ENCODE results near the gene G6PD.
A peak's percentile ranks its signal among the peaks of the same experiment; 100 is the strongest.
"Not testable (repeated sequence)": the region's sequence is repeated elsewhere in the genome, so short reads cannot be mapped to it uniquely, and the experiment has no call there.

Gene G6PD

DNA sequence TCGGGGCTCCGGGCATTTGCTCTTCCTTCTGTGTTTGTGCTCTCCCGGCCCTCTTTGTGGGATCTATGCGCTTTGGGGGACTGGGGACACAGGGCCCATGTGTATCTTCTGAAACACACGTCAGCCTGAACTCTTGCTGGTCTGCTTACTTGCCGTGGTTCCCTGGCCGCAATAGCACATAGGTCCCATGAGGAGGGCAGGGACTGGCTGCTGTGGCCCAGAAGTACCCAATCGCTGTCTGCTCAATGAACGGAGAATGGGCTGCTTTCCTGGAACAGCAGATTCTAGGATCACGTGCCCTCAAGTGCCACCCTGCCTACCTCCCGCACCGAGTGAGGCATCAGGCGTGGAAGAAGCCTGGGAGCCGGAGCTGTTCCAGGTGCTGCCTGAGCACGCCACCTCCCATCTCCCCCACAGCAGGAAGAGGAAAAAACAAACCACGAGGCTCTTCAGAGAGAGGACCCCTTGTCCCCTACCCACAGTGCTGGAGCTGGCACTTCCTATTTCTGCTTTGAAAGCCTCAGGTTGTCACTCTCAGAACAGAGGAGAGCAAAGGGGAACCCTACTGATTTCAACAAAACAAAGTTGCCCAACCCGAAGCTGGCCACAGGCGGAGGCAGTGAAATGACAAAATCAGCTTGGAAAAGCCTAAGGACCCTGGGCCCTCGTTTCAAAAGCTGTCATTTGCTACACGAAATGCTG is 3.8 kb downstream of the G6PD start:
- peak; percentile 82 for DNase-seq

- peak; percentile 95 for DNase-seq
These were observed 4.5 kb downstream of the G6PD start for GRCh38 chrX:154541896-154542722.

DNA sequence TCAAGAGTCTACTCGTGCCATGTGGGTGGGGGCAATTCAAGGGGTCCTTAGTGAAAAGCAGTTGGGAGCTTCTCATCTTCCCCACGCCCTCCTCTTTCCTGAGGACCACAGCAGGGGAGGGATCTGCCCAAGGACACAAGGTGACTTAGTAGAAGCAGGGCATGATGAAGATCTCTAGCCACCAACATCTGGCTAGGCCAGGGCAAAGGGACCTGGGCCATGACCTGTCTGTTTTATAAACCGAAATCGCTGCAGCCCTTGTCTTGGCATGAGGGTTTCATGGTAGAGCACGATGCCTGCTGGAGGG is 5.1 kb downstream of the G6PD start:
- no peak for DNase-seq

- no peak for DNase-seq
These were observed 5.6 kb downstream of the G6PD start for GRCh38 chrX:154540897-154541535.

- not testable (repeated sequence) for DNase-seq
These were observed 6.3 kb downstream of the G6PD start for GRCh38 chrX:154540365-154540764.

- no peak for DNase-seq
These were observed 7.6 kb downstream of the G6PD start for GRCh38 chrX:154539077-154539476.

DNA sequence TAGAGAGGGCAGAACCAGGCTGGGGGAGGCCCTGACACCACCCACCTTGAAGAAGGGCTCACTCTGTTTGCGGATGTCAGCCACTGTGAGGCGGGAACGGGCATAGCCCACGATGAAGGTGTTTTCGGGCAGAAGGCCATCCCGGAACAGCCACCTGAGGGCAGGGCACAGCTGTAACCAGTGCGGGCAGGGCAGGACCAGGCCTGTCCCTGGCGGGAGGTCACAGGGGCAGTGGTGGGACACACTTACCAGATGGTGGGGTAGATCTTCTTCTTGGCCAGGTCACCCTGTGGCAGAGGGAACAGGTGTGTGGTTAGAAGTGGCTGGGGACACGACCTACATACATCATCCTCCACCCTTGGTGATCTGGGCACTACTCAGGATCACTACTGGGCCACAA is 10.8 kb downstream of the G6PD start:
- DNase-seq = no peak

DNA sequence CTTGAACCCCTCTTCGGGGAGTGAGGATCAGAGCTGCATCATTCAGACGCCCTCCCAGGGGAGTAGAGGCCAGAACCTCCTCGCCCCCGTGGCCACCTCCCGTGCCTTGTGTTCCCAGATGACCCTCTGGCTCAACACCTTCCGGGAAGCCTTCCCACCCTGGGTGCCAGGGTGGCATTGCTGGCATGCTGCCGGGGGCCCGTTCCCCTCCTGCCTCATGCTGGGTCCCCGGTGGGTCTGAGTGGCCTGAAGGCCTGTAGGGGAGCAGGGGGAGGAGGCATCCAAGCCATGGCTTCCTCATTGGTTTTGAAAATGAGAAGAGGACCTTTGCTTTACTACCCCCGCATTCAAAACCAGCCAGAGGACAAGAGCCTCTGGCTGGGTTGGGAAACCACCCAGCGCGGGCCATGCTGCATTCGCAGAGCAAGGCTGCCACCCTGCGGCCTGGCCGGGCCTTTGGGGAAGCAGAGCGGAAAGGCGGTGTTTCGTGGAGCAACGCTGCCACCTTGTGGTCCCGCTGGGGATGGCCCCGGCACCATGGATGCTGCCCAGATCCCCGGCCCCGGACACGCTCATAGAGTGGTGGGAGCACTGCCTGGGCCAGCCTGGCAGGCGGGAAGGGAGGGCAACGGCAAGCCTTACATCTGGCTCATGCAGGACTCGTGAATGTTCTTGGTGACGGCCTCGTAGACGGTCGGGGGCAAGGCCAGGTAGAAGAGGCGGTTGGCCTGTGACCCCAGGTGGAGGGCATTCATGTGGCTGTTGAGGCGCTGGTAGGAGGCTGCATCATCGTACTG is 11.9 kb downstream of the G6PD start:
- peak; percentile 93 for DNase-seq

DNA sequence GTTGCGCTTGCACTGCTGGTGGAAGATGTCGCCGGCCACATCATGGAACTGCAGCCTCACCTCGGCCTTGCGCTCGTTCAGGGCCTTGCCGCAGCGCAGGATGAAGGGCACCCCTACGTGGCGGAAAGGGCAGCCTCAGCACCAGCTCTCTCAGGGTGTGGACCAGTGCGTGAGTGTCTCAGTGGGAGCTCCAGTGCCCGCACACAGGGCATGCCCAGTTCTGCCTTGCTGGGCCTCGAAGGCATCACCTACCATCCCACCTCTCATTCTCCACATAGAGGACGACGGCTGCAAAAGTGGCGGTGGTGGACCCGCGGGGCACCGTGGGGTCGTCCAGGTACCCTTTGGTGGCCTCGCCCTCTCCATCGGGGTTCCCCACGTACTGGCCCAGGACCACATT is 14.0 kb downstream of the G6PD start:
- DNase-seq = no peak

- no peak for DNase-seq
These were observed 15.0 kb downstream of the G6PD start for GRCh38 chrX:154531626-154532025.

GRCh38 chrX:154530286-154530685 is 16.4 kb downstream of the G6PD start:
- no peak for DNase-seq

- no peak for DNase-seq
These were observed 17.4 kb downstream of the G6PD start for GRCh38 chrX:154529206-154529612.

GRCh38 chrX:154526901-154527675 is 19.6 kb downstream of the G6PD start:
- DNase-seq = peak; percentile 90

DNA sequence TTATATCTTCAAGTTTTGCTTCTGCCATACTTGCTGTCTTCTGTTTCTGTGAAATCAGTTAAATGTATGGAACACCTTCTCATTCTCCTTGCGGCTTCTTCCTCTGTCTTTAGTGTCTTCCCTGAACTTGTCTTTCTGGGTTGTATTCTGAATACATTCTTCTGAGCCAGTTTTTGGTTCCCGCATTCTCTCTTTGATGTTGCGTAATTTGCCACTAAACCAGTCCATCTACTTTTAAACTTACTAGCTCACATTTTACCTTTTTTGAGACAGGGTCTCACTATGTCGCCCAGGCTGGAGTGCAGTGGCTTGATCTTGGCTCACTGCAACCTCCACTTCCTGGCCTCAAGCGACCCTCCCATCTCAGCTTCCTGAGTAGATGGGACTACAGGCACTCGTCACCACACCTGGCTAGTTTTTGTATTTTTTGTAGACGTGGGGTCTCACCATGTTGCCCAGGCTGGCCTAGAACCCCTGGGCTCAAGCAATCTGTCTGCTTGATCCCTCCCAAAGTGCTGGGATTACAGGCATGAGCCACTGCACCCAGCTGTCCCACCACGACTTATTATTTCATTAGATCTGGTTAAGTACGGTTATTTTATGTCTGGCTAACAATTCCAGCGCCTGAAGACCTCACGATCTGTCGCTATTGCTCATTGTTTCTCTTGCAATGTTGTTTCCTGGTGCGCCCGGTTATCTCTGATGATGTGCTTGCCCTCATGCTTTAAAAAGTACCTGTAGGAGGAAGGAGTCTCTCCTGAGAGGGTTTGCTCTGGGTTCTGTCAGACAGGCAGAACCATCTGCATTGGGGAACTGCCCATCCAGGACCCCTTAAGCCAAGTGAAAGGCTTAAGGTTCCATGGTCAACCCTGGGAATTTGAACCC is 20.8 kb downstream of the G6PD start:
- DNase-seq = no peak

- DNase-seq = peak; percentile 42
These were observed 27.3 kb downstream of the G6PD start for GRCh38 chrX:154519389-154519788.

- no peak for DNase-seq
These were observed 29.4 kb downstream of the G6PD start for GRCh38 chrX:154517101-154517781.

DNA sequence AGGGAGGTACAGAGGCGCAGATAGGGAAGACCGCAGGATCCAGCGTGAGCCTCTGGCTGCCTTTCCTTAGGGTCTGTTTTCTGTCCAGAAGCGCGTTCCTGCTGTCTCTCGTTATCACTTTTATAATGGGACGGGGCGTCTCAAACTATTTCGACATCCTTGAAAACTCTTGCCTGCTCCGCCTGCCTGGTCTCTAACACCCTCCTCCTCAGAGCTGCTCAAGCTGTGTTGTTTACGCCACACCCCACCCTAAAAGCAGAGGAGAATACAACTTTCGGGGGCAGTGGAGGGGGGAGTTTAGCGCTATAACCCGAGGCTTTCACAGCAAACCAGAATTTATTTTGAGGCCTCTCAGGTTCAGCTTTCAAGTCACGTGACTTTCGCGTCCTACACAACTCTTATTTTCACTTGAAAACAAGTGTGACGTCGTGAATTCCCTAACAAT is 30.0 kb downstream of the G6PD start:
- peak; percentile 54 for DNase-seq

GRCh38 chrX:154515966-154516655 is 30.5 kb downstream of the G6PD start, which contains the start of gene FAM3A:
TSS of gene FAM3A (minus strand) at chrX:154516232. CDS start at chrX:154515772, 460 bp downstream.
- peak; percentile 92 for DNase-seq

GRCh38 chrX:154515090-154515965 is 31.3 kb downstream of the G6PD start:
- peak; percentile 45 for DNase-seq
